GM19438 (cell line): Measurements from ENCODE around the gene NAPSA.
A peak's percentile ranks its signal among the peaks of the same experiment; 100 is the strongest.
"Not testable (repeated sequence)": the region's sequence is repeated elsewhere in the genome, so short reads cannot be mapped to it uniquely, and the experiment has no call there.

ENCODE experiments used
- ATAC-seq: cut with Tn5 transposase; IDR thresholded peaks from one replicate; pipeline ENCODE4 v1.9.1; 2021; ENCODE audit warnings: low read depth; ENCODE audit not compliant: unreplicated experiment

Gene NAPSA

DNA sequence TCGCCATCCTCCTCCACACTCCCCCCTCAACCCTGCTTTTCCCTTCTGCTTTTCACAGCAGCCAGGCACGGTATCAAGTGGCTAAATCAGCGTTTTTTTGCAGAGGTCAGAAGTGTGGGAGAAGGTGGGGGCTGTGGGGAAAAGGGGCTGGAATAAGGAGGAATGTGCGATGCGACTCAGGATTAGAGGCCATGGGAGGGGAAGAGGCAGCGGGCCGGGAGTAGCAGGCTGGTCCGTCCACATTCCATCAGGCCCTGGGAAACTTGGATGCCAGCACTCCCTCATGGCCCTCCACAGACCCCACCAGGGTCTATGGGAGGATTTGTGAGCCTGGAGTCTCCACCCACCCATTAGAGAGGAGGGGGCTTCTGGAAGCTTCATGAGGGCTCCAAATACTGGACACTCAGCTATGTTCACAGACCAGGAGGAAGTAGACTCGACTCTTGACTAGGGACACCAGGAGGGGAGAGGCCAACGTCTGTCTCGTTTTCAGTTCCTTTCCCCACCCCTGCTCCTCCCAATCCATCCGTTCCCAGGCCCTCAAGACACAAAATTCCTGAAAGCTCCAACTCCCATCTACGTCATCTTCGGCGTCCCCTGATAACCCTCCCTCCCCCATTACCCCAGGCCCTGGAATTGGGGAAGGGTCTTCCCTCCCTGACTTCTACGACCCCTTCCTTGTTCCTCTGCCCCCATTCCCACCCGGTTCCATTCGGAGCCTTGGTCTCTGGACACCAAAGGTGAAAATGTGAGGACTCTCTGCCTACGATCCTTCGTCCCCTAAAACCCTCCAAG lies 33.0 kb downstream of the NAPSA start:
- ATAC-seq: no peak

- ATAC-seq: no peak
Observed at GRCh38 chr19:50331994-50332243, 33.5 kb downstream of the NAPSA start.

DNA sequence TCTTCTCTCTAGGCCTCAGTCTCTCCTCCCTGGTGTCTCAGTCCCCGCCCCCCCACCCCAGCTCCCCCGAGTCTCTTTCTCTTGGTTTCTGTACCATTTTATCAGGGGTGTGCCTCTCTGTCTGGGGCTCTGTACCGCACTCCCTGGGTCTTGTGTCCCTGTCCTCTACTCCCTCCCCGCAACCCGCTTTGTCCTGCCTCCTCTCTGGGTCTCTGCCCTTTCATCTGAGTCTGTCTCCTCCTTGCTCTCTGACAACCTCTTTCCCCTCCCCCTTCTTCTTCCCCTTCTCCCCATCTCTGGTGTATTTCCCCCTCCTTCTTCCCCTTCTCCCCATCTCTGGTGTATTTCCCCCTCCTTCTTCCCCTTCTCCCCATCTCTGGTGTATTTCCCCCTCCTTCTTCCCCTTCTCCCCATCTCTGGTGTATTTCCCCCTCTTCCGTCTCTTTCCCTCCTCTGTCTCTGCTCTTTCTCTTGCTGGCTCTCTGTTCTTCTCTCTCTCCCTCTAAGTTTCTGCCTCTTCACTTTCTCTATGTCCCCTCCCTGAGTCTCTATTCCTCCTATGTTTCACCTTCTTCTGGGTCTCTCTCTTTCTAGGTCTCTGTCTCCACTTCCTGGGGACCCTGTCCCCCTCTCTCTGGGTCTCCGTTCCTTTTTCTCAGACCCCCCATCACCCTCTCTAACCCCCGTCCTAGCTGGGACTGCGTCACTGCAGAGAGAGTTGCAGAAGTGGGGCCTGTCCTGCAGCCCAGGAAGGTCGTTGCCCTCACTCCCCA lies 34.0 kb downstream of the NAPSA start:
- no peak for ATAC-seq

DNA sequence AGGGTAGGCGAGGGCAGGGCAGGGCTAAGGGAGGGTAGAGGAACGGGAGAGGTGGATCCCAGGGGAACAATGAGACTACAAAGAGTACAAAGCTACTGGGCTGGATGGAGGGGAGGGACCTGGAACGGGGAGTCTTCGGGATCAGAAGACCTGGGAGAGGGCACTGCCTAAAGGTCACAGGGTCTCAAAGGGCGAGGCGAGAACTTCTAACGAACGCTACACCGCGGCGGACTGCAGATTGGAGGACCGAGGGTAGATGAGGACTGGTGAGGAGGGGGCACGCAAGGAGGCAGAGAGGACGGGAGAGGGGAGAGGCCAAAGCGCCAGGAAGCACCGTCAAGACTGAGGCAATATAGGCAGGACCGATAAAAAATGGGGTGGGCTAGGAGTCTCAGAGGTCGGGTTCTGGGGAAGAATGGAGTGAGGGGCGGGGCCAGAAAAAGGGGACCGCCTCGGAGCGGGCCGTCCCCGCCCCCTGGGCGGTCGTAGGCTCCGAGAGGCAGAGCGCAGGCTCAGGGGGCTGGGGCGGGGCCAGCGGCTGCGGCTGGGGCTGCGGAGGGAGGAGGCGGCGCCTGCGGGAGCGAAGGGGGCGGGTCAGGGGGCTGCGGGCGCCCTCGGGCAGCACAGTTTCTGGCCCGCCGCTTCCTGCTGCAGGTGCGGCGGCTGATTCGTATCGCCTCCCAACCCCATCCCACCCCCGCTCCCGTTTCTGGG lies 34.9 kb downstream of the NAPSA start:
- peak; percentile 32 for ATAC-seq

GRCh38 chr19:50329926-50330294 lies 35.5 kb downstream of the NAPSA start:
- not testable (repeated sequence) for ATAC-seq

GRCh38 chr19:50329146-50329925 lies 36.1 kb downstream of the NAPSA start, which contains the start of gene KCNC3:
TSS of gene KCNC3 (minus strand) at chr19:50329377. CDS start at chr19:50329082, 295 bp downstream.
- ATAC-seq: peak; percentile 44

DNA sequence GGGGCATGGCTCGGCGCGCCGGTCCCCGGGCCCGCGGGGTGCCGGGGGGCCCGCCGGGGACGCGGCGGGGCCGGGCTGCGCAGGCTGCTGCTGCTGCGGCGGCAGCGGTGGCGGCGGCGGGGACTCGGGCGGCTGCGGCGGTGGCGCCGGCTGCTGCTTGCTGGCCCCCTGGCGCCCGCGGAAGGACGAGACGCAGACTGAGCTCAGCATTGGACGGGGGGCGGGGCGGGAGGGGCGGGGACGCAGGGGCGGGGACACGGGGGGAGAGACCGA lies 36.6 kb downstream of the NAPSA start:
- ATAC-seq: peak; percentile 11

GRCh38 chr19:50328224-50328872 lies 37.1 kb downstream of the NAPSA start:
- ATAC-seq: no peak

- ATAC-seq: no peak
Observed at GRCh38 chr19:50327461-50328223, 37.8 kb downstream of the NAPSA start.

- ATAC-seq: no peak
Observed at GRCh38 chr19:50327013-50327412, 38.4 kb downstream of the NAPSA start.

DNA sequence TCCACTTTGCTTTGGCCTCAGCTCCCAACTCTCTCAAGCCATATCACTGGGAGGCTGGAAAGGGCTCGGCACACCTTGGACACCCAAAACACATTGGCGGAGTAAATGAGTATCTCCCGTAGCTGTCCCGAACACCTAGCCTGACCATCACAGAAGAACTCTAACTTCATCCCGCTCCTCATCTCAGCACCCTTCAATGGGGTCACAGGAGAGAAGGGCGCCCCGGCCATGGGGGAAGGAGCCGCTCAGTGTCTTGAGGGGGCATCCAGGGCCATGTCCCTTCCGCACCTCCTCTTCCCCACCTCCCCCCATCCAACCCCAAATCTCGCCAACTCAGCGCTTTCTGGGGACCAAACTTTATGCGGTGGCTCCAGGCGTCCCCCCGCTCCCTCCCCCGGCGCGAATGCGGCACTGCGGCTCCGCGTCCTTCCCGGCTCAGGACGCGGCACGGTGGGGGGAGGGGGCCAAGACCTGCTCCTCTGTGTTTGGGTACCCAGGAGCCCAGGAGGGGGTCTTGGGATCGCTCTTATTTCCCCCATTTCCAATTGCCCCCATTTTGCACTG lies 39.3 kb downstream of the NAPSA start:
- no peak for ATAC-seq

DNA sequence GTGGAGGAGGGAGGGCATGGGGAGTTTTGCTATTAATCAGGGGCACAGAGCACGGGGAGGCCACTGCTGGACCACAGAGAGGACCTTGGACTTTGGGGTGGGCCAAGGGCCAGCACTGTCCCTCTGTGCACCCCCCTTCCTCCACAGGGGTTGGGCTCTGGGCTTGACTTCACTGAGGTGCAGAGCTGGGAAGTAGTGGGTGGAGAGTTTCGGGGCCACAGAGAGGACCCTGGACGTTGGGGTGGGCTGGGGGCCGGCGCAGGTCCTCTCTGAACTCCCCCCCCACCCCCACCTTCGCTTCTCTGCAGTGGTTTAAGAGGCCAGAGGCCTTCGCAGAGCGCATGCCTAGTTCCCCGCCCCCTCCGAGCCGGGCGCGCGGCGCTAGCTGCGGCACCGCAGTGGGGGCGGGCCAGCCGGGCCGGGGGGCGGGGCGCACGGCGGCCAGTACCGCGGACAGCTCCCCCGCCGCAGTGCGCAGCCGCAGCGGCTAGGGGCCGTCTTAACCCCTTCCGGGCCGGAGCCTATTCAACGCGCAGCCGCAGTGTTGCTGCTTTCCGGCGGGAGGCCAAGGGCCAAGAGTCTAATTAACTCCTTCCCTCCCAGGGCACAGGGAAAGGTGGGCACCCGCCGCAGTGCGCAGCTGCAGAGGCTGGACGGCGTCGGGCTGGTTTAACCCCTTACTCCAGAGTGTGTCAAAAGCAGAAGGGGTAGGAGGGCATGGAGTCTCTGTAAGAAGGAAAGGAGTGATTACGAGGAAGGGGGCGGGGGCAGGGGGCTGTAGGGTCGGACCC lies 39.9 kb downstream of the NAPSA start:
- ATAC-seq: no peak

GRCh38 chr19:50324331-50324730 lies 41.1 kb downstream of the NAPSA start:
- ATAC-seq: no peak

GRCh38 chr19:50323782-50324133 lies 41.7 kb downstream of the NAPSA start:
- no peak for ATAC-seq

- ATAC-seq: no peak
Observed at GRCh38 chr19:50322931-50323781, 42.3 kb downstream of the NAPSA start.

GRCh38 chr19:50322234-50322633 lies 43.2 kb downstream of the NAPSA start:
- no peak for ATAC-seq

GRCh38 chr19:50321831-50322230 lies 43.6 kb downstream of the NAPSA start:
- ATAC-seq: no peak

GRCh38 chr19:50320596-50320995 lies 44.8 kb downstream of the NAPSA start:
- no peak for ATAC-seq
